HG03280 (cell line): ENCODE data around the gene NRF1.
"Not testable (repeated sequence)": the region's sequence is repeated elsewhere in the genome, so short reads cannot be mapped to it uniquely, and the experiment has no call there.

Experiments used
- ATAC-seq: cut with Tn5 transposase; IDR thresholded peaks from one replicate; pipeline ENCODE4 v1.9.1; 2021; ENCODE audit warnings: mild to moderate bottlenecking, moderate library complexity; ENCODE audit not compliant: unreplicated experiment

Gene NRF1

GRCh38 chr7:129779602-129780256 lies 168.2 kb downstream of the NRF1 start:
- no peak for ATAC-seq

GRCh38 chr7:129780257-129780973 lies 168.9 kb downstream of the NRF1 start:
- no peak for ATAC-seq

GRCh38 chr7:129780974-129781927 lies 169.7 kb downstream of the NRF1 start:
- ATAC-seq = no peak

GRCh38 chr7:129781928-129782817 lies 170.7 kb downstream of the NRF1 start:
- ATAC-seq = no peak

- no peak for ATAC-seq
Measured at GRCh38 chr7:129782818-129783583, 171.5 kb downstream of the NRF1 start.

GRCh38 chr7:129783584-129783919 lies 172.0 kb downstream of the NRF1 start:
- ATAC-seq = no peak

DNA sequence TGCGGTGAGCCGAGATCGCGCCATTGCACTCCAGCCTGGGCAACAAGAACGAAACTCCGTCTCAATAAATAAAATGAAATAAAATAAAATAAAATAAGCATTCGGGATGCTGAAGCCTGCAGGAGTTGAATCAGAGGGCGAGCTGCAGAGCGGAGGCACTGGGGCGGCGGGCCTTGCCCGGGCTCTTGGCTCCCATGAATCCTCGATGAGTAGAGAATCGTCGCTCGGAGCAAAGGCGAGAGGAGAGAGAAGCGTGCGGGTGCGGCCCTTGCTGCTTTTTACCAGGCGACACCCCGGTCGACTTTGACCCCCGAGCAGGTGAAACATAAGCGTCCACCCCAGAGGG lies 172.9 kb downstream of the NRF1 start:
- no peak for ATAC-seq

- no peak for ATAC-seq
Measured at GRCh38 chr7:129784783-129785684, 173.5 kb downstream of the NRF1 start.

DNA sequence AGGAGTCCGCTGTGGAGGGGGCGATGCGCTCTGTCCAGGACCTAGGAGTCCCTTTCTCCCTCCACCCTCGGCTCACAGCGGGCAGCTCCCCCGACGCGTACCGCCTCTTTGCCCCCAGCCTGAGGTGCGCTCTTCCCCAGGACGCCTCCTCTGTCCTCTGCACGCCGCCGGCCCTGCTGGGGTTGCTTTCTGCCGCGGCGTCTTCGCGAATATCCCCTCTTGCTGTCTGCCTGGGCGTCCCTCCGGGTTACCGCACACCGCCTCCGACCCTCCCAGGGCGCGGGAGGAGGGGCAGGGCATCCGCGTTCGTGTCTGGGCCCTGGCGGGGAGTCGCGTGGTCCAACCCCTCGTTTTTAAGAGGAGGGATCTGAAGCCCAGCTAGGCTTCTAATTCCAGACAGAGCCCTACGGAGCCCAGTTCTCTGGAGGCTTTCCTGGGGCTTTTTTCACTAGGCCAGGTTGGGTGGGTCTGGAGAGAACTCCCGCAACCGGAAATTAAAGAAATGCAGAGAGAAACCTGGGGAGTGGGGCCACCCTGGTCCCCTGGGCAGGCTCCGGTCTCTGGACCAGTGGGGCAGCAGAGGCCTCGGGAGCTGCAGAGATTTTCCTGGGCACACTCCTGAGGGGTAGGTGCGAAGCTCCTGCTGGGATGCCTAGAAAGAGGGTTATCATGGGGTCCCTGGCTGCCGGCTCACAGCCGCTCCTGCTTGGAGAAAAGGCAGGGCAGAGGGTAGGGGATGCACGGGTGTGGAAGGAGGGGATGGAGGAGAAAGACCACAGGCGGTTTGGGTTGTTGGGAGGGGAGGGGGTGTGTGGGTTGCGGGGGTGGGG lies 174.4 kb downstream of the NRF1 start:
- no peak for ATAC-seq

DNA sequence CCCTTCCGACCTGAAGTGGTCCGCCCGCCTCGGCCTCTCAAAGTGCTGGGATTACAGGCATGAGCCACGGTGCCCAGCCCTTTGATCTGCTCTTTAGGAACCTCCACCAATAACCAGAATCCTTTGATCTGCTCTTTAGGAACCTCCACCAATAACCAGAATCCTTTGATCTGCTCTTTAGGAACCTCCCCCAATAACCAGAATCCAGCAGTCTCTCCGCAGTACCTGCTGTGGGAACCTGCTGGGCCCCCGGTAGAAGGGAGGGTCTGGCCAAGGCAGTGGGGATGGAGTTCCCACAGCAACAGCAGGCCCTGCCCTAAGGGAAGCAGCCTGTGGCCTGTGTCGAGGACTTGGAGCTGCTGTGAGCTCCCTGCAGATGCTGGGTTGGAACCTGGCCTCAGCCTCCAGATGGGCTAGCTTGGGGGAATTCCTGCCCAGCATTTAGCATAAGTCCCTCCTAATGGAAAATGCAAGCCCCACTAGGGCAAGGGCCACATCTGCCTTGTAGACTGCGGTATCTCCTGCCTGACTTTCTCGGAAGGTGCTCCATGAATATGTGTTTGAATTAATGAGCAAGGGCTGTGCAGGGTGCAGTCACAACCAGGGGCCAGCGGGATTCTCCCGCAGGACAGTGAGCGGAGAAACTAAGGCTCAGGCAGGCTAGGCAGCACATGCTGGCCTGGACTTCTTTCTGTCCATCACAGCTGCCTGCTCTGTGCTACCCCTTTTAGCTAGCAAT lies 175.5 kb downstream of the NRF1 start:
- ATAC-seq = no peak

GRCh38 chr7:129789000-129789399 lies 177.5 kb downstream of the NRF1 start:
- no peak for ATAC-seq

DNA sequence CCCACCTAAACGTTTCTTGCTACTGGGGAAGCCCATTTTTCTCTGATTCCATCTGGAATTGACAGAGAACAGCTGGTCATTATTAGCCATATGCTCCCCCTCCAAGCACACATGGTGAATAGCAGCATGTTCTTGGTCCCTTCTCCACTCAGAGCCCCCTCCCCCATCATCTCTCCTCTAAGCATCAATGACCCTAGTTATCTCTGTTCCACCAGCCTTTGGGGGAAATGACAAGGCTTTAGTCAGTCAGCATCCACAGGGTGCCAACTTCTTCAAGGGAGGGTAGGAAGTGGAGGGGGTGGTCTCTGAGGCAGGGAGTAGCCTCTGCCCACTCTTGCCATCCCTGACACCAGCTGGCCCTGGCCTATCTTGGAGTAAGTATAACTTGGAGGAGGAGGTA lies 178.1 kb downstream of the NRF1 start:
- ATAC-seq = no peak

GRCh38 chr7:129790136-129790535 lies 178.6 kb downstream of the NRF1 start:
- no peak for ATAC-seq

- no peak for ATAC-seq
Measured at GRCh38 chr7:129792721-129793120, 181.2 kb downstream of the NRF1 start.

DNA sequence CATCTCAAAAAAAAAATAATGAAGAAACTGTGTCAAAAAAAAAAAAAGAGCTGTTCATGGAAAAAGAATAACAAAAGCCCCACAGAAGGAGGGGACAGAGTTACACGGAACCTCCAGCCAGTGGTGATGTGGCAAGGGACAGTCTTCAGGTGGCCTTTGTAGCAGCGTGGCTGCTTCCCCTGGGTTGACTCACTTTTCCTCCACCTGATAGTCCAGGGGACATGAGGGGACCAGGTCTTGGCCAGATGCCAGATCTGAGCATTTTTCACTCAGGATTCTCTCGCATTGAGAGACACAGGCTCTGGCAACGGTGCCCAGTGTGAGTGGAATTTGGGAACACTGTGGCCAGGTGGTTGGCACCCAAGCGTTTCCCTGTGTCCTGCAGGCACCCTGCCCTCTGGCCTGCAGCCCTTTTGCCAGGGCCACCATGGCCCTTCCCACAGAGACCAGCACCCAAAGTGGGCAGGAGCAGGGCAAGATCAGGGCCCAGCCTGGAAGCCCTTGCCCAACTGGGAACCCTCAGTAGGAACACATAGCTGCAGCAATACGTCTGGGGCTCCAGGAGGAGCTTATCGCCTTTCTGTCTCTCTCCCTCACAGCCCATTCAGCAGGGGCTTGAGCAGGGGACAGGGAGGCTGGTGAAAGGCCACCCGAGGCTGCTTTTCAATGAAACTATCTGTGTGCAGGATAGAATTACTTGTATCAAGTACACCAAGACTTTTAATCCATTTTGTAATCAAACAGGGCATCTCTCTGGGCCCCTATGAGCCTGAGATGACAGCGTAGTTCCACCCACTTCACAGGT lies 182.2 kb downstream of the NRF1 start:
- no peak for ATAC-seq

DNA sequence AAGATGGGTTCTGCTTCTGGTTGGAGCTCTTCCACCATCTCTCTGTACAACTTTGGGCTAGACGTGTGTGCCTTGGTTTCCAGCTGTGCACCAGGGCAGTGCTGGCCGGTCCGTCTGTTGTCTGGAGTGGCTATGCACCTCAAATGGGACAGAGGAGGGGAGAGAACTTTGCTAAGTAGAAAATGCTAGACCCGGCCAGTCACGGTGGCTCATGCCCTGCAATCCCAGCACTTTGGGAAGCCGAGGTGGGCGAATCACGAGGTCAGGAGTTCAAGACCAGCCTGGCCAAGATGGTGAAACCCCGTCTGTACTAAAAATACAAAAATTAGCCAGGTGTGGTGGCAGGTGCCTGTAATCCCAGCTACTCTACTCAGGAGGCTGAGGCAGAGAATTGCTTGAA lies 182.9 kb downstream of the NRF1 start:
- ATAC-seq = not testable (repeated sequence)
